Hematopoietic multipotent progenitor cell treated with erythropoietin and hydrocortisone succinate and interleukin-3 and kit ligand, for 17 days (in vitro differentiated cells): ENCODE data around the gene PTPN5.

Experiments used
- DNase-seq: peaks from one replicate; pipeline ENCODE4 v3.0.0-alpha.2; 2015; ENCODE audit warnings: low spot score

The PTPN5 gene

GRCh38 chr11:18773104-18773503, 18.5 kb downstream of the PTPN5 start:
- no peak for DNase-seq

GRCh38 chr11:18772211-18772610, 19.4 kb downstream of the PTPN5 start:
- no peak for DNase-seq

GRCh38 chr11:18771266-18772035, 20.1 kb downstream of the PTPN5 start:
- DNase-seq: no peak

- DNase-seq: no peak
Measured at GRCh38 chr11:18770479-18771125, 21.0 kb downstream of the PTPN5 start.

GRCh38 chr11:18769802-18770456, 21.7 kb downstream of the PTPN5 start:
- DNase-seq: no peak

- no peak for DNase-seq
Measured at GRCh38 chr11:18768978-18769377, 22.6 kb downstream of the PTPN5 start.

- no peak for DNase-seq
Measured at GRCh38 chr11:18768472-18768901, 23.1 kb downstream of the PTPN5 start.

- no peak for DNase-seq
Measured at GRCh38 chr11:18766015-18766414, 25.6 kb downstream of the PTPN5 start.

GRCh38 chr11:18765554-18765953, 26.0 kb downstream of the PTPN5 start:
- no peak for DNase-seq

GRCh38 chr11:18761741-18762140, 29.9 kb downstream of the PTPN5 start:
- no peak for DNase-seq

- DNase-seq: no peak
Measured at GRCh38 chr11:18761144-18761543, 30.5 kb downstream of the PTPN5 start.

GRCh38 chr11:18757811-18758210, 33.8 kb downstream of the PTPN5 start:
- no peak for DNase-seq

GRCh38 chr11:18756889-18757288, 34.7 kb downstream of the PTPN5 start:
- no peak for DNase-seq

- no peak for DNase-seq
Measured at GRCh38 chr11:18754308-18754707, 37.3 kb downstream of the PTPN5 start.

- DNase-seq: no peak
Measured at GRCh38 chr11:18752502-18752901, 39.1 kb downstream of the PTPN5 start.

GRCh38 chr11:18750944-18751343, 40.7 kb downstream of the PTPN5 start:
- DNase-seq: no peak

- DNase-seq: no peak
Measured at GRCh38 chr11:18749681-18750319, 41.8 kb downstream of the PTPN5 start.

- DNase-seq: no peak
Measured at GRCh38 chr11:18748766-18749365, 42.7 kb downstream of the PTPN5 start.

- no peak for DNase-seq
Measured at GRCh38 chr11:18745251-18745650, 46.3 kb downstream of the PTPN5 start.

- no peak for DNase-seq
Measured at GRCh38 chr11:18743900-18744514, 47.6 kb downstream of the PTPN5 start.

GRCh38 chr11:18743365-18743764, 48.2 kb downstream of the PTPN5 start:
- DNase-seq: no peak

GRCh38 chr11:18741783-18742182, 49.8 kb downstream of the PTPN5 start:
- DNase-seq: no peak
